Prostate gland (tissue), 2 donors: ENCODE data around the gene AANAT.

Experiments used
- POLR2AphosphoS5 ChIP-seq: sonication (generic); formaldehyde crosslinking; IDR thresholded peaks from one replicate; pipeline ENCODE4 v1.6.1; 2017; ENCODE audit warnings: antibody characterized with exemption
- TF ChIP-seq, protein P1 (sequence below), 4 experiments: fragments of 200-600 bp in 2 of 4; fragments of 450-650 bp in 2 of 4; sonication (generic) in 2 of 4; IDR thresholded peaks; 1 replicate in 3 of 4; 2 replicates in 1 of 4; pipeline ENCODE4 v1.5.1; 2016 to 2019; ENCODE audit warnings: antibody characterized with exemption in 4 of 4, mild to moderate bottlenecking in 2 of 4, moderate library complexity in 2 of 4

DNA sequence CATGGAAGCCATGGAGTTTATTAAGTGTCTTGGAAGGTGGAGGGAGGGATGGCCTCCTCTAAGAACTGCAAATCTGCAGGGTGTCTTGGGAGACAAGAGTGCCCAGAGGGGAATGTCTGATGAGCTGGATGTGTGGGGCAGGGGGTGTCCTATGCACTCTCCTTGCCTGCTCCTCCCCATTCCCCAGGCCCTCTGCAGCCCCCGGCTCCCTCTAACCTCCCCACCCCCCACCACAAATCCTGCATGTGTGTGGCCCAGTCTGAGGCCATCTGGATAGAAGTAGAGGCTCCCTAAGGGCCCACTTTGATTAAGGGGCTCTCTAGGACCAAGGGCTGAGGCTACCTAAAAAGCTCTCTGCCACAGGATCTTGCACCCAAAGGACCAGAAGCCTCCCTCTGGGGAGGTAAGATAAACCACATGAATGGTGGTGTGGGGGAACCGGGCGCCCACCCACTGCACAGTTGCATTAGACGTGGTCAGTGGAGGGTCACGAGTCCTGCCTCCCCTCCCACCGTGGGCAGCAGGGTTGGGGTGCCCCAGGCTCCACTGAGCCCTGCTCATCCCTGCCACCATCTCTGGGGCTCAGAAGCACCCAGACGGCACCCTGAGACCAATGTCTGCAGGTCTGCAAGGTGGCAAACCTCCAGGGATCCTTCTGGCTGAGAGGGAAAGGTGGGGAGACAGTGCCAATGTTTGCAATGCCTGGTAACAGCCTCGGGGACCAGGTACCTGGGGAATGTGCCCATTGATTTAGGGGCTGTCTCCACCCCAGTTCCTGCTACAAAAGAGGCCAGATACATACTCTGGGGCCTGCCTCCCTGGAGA, 618 bp downstream of the AANAT start:
- TF ChIP-seq, protein P1, sequence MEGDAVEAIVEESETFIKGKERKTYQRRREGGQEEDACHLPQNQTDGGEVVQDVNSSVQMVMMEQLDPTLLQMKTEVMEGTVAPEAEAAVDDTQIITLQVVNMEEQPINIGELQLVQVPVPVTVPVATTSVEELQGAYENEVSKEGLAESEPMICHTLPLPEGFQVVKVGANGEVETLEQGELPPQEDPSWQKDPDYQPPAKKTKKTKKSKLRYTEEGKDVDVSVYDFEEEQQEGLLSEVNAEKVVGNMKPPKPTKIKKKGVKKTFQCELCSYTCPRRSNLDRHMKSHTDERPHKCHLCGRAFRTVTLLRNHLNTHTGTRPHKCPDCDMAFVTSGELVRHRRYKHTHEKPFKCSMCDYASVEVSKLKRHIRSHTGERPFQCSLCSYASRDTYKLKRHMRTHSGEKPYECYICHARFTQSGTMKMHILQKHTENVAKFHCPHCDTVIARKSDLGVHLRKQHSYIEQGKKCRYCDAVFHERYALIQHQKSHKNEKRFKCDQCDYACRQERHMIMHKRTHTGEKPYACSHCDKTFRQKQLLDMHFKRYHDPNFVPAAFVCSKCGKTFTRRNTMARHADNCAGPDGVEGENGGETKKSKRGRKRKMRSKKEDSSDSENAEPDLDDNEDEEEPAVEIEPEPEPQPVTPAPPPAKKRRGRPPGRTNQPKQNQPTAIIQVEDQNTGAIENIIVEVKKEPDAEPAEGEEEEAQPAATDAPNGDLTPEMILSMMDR (IDR thresholded peaks at IDR 0.05), result no peak
- no peak for TF ChIP-seq POLR2AphosphoS5
